Hematopoietic multipotent progenitor cell treated with erythropoietin and hydrocortisone succinate and interleukin-3 and kit ligand, for 15 days (in vitro differentiated cells): ENCODE results near the gene ZC3H11A.
"Not testable (repeated sequence)": the region's sequence is repeated elsewhere in the genome, so short reads cannot be mapped to it uniquely, and the experiment has no call there.

Experiments
- DNase-seq: peaks from one replicate; pipeline ENCODE4 v3.0.0-alpha.2; 2015; ENCODE audit warnings: low spot score

The ZC3H11A gene

GRCh38 chr1:203795441-203796235 is at the start of gene ZC3H11A, which contains the start of gene ZBED6:
Gene ZC3H11A (plus strand): TSS chr1:203795623. CDS start chr1:203817071, 21,448 bp downstream.
Gene ZBED6 (plus strand): TSS chr1:203795623. CDS start chr1:203797523, 1,900 bp downstream.
- DNase-seq, result peak; percentile 98

GRCh38 chr1:203746281-203746680 is 49.1 kb upstream of the ZC3H11A start:
- no peak for DNase-seq

DNA sequence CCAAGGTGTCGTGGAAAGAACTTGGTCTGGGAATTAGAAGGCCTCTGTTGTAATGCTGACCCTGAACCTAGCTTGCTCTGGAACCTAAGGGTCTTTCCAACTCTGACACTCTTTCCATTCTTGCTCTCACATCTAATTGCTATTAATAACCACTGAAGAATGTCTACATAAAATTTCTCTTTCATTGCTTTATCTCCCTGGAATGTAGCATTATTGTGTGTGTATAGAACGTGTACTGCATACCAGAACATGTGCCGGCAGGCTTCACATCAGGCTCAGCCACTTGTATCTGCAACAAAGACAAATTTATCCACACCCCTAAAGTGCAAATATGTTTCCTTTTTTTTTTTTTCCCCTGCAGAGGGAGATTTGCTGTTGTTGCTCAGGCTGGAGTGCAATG is 44.4 kb upstream of the ZC3H11A start:
- no peak for DNase-seq

- not testable (repeated sequence) for DNase-seq
These were observed 43.6 kb upstream of the ZC3H11A start for GRCh38 chr1:203751618-203752361.

DNA sequence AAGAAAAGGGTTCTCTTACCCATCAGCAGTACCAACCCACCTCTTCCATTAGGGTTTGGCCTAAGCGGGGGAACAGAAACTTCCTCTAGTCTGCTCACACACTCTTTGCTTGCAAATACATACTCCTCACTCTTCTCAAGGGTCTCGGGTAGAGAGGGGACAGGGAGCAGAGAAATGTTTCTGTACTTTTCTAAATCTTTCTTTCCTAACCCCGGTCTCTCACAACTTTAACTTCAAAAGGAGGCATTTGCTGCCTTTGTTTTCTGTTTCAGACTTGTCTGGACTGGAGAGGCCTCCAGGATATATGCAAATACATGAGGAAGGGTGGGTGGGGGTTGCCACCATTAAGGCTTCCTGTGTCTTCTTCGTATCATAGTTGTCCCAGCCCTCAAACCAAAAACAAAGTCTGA is 41.0 kb upstream of the ZC3H11A start:
- DNase-seq, result no peak

DNA sequence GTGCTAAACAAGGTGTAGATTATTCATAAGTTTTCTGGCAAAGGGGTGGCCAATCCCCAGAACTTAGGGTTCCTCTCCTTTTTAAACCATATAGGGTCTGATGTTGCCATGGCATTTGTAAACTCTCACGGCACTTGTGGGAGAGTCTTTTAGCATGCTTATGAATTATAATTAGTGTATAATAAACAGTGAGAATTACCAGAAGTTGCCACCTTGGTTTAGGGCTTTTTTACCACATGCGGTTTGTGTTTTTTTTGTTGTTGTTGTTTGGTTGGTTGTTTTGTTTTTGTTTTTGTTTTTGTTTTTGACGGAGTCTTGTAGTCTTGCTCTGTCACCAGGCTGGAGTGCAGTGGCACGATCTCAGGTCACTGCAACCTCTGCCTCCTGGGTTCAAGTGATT is 39.4 kb upstream of the ZC3H11A start:
- DNase-seq, result no peak

DNA sequence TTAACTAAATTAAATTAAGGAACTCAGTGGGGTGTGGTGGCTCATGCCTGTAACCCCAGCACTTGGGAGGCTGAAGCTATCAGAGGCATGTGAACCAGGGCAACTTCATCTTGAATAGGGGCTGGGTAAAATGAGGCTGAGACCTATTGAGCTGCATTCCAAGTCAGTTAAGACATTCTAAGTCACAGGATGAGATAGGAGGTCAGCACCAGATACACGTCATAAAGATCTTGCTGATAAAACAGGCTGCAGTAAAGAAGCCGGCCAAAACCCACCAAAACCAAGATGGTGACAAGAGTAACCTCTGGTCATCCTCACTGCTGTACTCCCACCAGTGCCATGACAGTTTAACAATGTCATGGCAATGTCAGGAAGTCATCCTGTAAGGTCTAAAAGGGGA is 36.7 kb upstream of the ZC3H11A start:
- not testable (repeated sequence) for DNase-seq

- no peak for DNase-seq
These were observed 34.9 kb upstream of the ZC3H11A start for GRCh38 chr1:203760506-203760905.

DNA sequence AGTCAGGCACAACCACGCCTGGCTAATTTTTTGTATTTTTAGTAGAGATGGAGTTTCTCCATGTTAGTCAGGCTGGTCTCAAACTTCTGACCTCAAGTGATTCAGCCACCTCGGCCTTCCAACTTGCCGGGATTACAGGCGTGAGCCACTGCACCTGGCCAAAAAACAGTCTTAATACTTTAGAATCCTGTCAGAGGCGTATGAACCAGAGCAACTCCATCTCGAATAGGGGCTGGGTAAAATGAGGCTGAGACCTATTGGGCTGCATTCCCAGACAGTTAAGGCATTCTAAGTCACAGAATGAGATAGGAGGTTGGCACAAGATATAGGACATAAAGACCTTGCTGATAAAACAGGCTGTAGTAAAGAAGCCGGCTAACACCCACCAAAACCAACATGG is 33.5 kb upstream of the ZC3H11A start:
- not testable (repeated sequence) for DNase-seq

GRCh38 chr1:203763505-203763904 is 31.9 kb upstream of the ZC3H11A start:
- DNase-seq, result no peak

GRCh38 chr1:203764105-203765028 is 31.1 kb upstream of the ZC3H11A start:
- no peak for DNase-seq

DNA sequence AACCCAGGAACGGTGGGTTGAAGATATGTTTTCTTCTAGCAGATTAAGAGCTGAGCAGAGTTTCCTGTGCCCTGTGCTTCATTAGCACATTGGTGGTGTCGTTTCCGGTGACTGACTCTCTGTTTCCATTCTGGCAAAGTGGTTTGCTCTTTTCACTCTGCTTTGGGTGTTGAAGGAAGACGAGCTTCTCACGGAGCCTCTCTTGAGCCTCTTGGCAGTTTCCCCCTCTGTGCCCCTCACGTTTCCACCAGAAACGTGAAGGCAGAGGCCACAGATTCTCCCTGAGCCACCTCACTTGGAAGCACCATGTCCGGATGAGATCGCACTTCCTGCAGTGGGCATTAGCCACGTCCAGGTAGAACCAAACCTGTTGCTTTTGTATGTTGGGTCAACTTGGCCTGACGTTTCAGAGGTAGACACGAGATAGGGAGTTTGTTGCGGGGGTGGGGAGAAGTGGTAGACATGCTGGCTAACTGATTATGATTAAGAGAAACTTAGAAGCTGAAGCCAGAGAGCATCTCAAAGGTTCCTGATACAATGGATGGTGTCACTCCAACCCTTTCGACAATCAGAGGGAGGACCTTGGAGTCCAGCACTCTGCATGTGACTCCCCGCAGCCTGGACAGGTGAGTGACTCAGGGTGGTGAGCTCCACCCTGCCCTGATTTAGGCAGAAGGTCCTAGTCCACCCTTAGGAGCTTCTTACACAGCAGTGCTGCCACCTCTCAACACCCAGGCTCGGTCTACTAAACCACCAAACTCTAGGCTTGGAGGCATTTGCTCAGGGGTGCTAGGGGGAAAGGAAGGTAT is 30.2 kb upstream of the ZC3H11A start, which contains the start of gene LAX1:
Gene LAX1, plus strand, starts transcription at position 155 of the 809 bp plus-strand sequence. Its CDS starts 383 bp downstream, at position 538.
- no peak for DNase-seq

- no peak for DNase-seq
These were observed 27.2 kb upstream of the ZC3H11A start for GRCh38 chr1:203768256-203768655.

- DNase-seq, result no peak
These were observed 25.7 kb upstream of the ZC3H11A start for GRCh38 chr1:203769505-203770343.

DNA sequence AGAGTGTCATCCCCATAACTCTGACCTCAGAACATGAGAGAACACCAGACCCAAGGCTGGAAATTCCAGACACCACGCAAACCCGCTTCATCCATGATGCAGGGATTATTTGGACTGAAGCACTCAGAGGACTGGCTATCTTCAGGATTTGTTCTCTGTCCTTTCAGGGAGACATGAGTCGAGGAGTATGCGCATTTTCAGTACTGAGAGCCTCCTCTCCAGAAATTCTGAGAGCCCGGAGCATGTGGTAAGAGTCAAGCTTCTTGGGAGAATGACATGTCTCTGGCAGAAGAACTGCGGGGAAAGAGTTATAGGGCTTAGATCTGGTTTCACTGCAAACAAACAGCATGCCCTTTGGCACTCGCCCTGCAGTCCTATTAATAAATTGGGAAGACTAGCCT is 23.5 kb upstream of the ZC3H11A start:
- no peak for DNase-seq

- no peak for DNase-seq
These were observed 22.6 kb upstream of the ZC3H11A start for GRCh38 chr1:203772836-203773235.

DNA sequence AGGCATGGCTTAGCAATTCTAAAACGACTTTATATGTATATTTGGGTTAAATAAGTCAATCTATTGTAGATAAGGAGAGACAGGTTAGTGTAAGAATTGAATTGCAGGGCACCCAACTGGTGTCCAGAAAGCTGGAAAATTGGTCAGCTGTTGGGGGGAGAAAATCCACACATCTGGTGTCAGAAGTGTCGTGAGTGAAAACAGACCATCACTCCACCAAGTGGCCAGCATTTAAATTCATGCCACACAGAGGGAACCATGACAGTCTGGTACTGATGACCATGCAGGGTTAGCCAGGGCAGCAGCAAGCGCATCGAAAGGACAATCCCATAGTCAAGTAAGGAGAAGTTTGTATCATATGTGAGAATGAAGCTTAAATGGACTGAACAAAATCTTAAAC is 18.8 kb upstream of the ZC3H11A start:
- DNase-seq, result no peak

DNA sequence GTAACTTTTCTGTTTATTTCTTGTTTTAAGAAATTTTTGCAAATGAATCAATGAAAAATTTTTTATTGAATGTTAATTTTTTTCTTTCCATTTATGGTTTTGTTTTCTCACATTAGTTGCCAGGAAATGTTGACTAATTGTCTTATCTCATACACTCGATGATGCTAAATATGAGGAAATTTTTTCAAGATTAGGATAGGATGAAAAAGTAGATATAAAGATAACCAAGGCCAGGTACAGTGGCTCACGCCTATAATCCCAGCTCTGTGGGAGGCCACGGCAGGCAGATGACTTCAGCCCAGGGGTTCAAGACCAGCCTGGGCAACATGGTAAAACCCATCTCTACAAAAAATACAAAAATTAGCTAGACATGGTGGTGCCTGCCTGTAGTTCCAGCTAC is 17.8 kb upstream of the ZC3H11A start:
- no peak for DNase-seq

GRCh38 chr1:203778146-203778545 is 17.3 kb upstream of the ZC3H11A start:
- DNase-seq, result no peak

GRCh38 chr1:203778789-203779188 is 16.6 kb upstream of the ZC3H11A start:
- no peak for DNase-seq
